ENCODE measurements around the gene ASMT. TPM values are rescaled to one million over a fixed set of nuclear protein-coding genes. Genes with fewer than 3 reads are reported as not detected.
A peak's percentile ranks its signal among the peaks of the same experiment; 100 is the strongest.

Gene ASMT
- total RNA-seq (2012; rRNA removed) = not detected in 2 replicates
- polyA plus RNA-seq (2012; rRNA removed) = not detected in 2 replicates
- polyA plus RNA-seq (2012; cell fraction: cytosol; rRNA removed) = 0.02 TPM in 1 of 2 replicates, not detected in the other
- polyA plus RNA-seq (2012; cell fraction: nucleus; rRNA removed; ENCODE audit: low replicate concordance) = 0.73 and 0.90 TPM in 2 replicates
- Bru-seq, nascent RNA = percentile 21 among the genes with signal in this experiment
- percentile 26 among the genes with signal in this experiment for BruChase-seq, experiment 1, labeled RNA remaining after a 6-hour chase
- percentile 22 among the genes with signal in this experiment for BruChase-seq, experiment 2, labeled RNA remaining after a 2-hour chase
- long read RNA-seq = 0 reads

GRCh38 chrX:1614927-1615326 is at the start of gene ASMT:
Gene ASMT, plus strand, starts transcription at chrX:1615059. Its CDS starts 141 bp downstream, at chrX:1615200.
- Histone ChIP-seq H3K14ac (replicated peaks; ENCODE audit: low read depth, low read length) (no peak within 1 kb of the TSS), H2BK120ac (ENCODE audit: low read depth, low read length) (no peak within 1 kb of the TSS), H3K9me3 (ENCODE audit: control insufficient read depth, insufficient read depth, low read length) (no peaks in the 10 kb centered on the region), H4K91ac (ENCODE audit: insufficient read depth, low read depth, low read length) (no peak within 1 kb of the TSS), H3K27me3 (ENCODE audit: control insufficient read depth, insufficient read depth, low read length) (no peaks in the 10 kb centered on the region), H3K56ac (ENCODE audit: extremely low read depth, insufficient read depth, low read length) (no peak within 1 kb of the TSS), H3K79me1 (ENCODE audit: low read depth in 1 of 2, low read length in 2 of 2) (no peaks in the 10 kb centered on the region), H4K20me1 (ENCODE audit: insufficient read depth, low read length) (no peaks in the 10 kb centered on the region), H2AK9ac (replicated peaks; ENCODE audit: low read depth, low read length, poor library complexity) (no peak within 1 kb of the TSS), H4K8ac (ENCODE audit: low read depth in 2 of 2, low read length in 2 of 2) (no peak within 1 kb of the TSS), H2BK5ac (ENCODE audit: low read depth, low read length, poor library complexity, severe bottlenecking) (no peak within 1 kb of the TSS), H3K36me3 (ENCODE audit: control insufficient read depth, insufficient read depth, low read length) (no peaks in the 10 kb centered on the region), H3K23ac (ENCODE audit: low read depth, low read length) (no peak within 1 kb of the TSS), H2AFZ (replicated peaks; ENCODE audit: low read length, poor library complexity) (no peak within 1 kb of the TSS), H4K5ac (ENCODE audit: low read depth, low read length) (no peak within 1 kb of the TSS), H3K18ac (ENCODE audit: low read depth, low read length) (no peak within 1 kb of the TSS), H3K9ac (ENCODE audit: low read depth, low read length) (no peak within 1 kb of the TSS), H3K4me2 (ENCODE audit: low read depth, low read length) (no peak within 1 kb of the TSS), H2BK20ac (ENCODE audit: low read depth, low read length) (no peak within 1 kb of the TSS), H3K4me1 (ENCODE audit: control insufficient read depth, insufficient read depth, low read length) (no peaks in the 10 kb centered on the region), H3K4me3 (ENCODE audit: insufficient read depth, low read depth, low read length) (no peak within 1 kb of the TSS), H2AK5ac (ENCODE audit: low read depth, low read length) (no peak within 1 kb of the TSS), H2BK15ac (ENCODE audit: low read depth, low read length) (no peak within 1 kb of the TSS), H3K27ac (ENCODE audit: insufficient read depth, low read length) (no peak within 1 kb of the TSS), H3K4ac (ENCODE audit: low read depth, low read length) (no peak within 1 kb of the TSS), H3K9me1 (ENCODE audit: insufficient read depth, low read length) (no peaks in the 10 kb centered on the region)
- ATAC-seq (ENCODE audit: low read depth) (no peak), DNase-seq (no peak)
- intact Hi-C loops (cut with micrococcal nuclease) = no loop called here
- CTCF ChIA-PET = no interaction called here
- dilution Hi-C loops (cut with HindIII; ENCODE audit: low sequenced_read_pairs, unreplicated experiment) = no loop called here
- in situ Hi-C loops (cut with MboI; ENCODE audit: low sequenced_read_pairs) = no loop called here
- TF ChIP-seq BHLHE40 (IDR thresholded peaks at IDR 0.05; ENCODE audit: low read depth, low read length) = no peak
- no peak for TF ChIP-seq CTCF (conservative IDR thresholded peaks at IDR 0.05; ENCODE audit: low read depth, low read length)
- no peak for TF ChIP-seq MXI1 (IDR thresholded peaks at IDR 0.05; ENCODE audit: borderline replicate concordance, low read depth, low read length)
- TF ChIP-seq FOS (IDR thresholded peaks at IDR 0.05; ENCODE audit: low read depth, low read length) = no peak
- TF ChIP-seq, protein P1, sequence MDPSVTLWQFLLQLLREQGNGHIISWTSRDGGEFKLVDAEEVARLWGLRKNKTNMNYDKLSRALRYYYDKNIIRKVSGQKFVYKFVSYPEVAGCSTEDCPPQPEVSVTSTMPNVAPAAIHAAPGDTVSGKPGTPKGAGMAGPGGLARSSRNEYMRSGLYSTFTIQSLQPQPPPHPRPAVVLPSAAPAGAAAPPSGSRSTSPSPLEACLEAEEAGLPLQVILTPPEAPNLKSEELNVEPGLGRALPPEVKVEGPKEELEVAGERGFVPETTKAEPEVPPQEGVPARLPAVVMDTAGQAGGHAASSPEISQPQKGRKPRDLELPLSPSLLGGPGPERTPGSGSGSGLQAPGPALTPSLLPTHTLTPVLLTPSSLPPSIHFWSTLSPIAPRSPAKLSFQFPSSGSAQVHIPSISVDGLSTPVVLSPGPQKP (IDR thresholded peaks at IDR 0.05; ENCODE audit: borderline replicate concordance, low read depth, low read length) = no peak
- no peak for TF ChIP-seq NFE2L2 (IDR thresholded peaks at IDR 0.05; ENCODE audit: low read depth, low read length)
- TF ChIP-seq CHD1 (IDR thresholded peaks at IDR 0.05; ENCODE audit: low read depth, low read length) = no peak
- TF ChIP-seq, protein P2, sequence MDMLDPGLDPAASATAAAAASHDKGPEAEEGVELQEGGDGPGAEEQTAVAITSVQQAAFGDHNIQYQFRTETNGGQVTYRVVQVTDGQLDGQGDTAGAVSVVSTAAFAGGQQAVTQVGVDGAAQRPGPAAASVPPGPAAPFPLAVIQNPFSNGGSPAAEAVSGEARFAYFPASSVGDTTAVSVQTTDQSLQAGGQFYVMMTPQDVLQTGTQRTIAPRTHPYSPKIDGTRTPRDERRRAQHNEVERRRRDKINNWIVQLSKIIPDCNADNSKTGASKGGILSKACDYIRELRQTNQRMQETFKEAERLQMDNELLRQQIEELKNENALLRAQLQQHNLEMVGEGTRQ (IDR thresholded peaks at IDR 0.05; ENCODE audit: low read depth, low read length) = no peak
- TF ChIP-seq POLR2A (IDR thresholded peaks at IDR 0.05; ENCODE audit: low read depth, low read length) = no peak
- no peak for TF ChIP-seq CEBPB (IDR thresholded peaks at IDR 0.05; ENCODE audit: low read depth, low read length)
- no peak for TF ChIP-seq MAZ (IDR thresholded peaks at IDR 0.05; ENCODE audit: borderline replicate concordance, low read depth, low read length)
- TF ChIP-seq SMC3 (IDR thresholded peaks at IDR 0.05; ENCODE audit: low read depth, low read length) = no peak
- no peak for TF ChIP-seq RCOR1 (IDR thresholded peaks at IDR 0.05; ENCODE audit: insufficient replicate concordance, low read length)
- no peak for TF ChIP-seq MAFK (IDR thresholded peaks at IDR 0.05; ENCODE audit: low read depth, low read length)
- no peak for TF ChIP-seq RAD21 (IDR thresholded peaks at IDR 0.05; ENCODE audit: low read length)
- TF ChIP-seq RFX5 (IDR thresholded peaks at IDR 0.05; ENCODE audit: low read depth, low read length) = no peak
- no TSS peak for BruUV-seq (replicated peaks)
- POLR2A ChIA-PET (ENCODE audit: unreplicated experiment) = no interaction called here
- 52% methylated on average over 7 of the region's 17 CpGs; no CpG with 5 or more reads in 1 of the 2 experiments for WGBS, 2 experiments (ENCODE audit: extremely low coverage in 2 of 2, insufficient read length in 1 of 2)

Data from IMR-90 (cell line).